GM21423 (cell line): ENCODE measurements around the gene SDK2.

Experiments used
- ATAC-seq: cut with Tn5 transposase; IDR thresholded peaks from one replicate; pipeline ENCODE4 v1.9.1; 2021; ENCODE audit warnings: mild to moderate bottlenecking, moderate library complexity; ENCODE audit not compliant: unreplicated experiment

Gene SDK2

GRCh38 chr17:73634629-73635028 is 9.6 kb downstream of the SDK2 start:
- ATAC-seq: no peak

- no peak for ATAC-seq
Measured at GRCh38 chr17:73633736-73634135, 10.5 kb downstream of the SDK2 start.

DNA sequence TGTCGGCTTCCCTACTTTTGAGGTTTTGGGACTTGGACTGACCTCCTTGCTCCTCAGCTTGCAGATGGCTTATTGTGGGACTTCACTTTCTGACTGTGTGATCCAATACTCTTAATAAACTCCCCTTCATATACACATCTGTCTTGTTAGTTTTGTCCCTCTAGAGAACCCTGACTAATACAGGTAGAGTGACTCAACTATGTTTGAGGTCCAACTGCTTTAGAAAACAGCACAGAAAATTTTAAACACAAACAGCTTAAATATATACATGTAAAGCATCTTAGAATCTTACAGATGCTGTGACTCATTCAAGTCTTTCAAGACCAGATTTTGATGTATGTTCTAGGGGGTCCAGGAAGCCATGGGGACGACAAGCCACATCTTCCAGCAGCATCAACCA is 11.7 kb downstream of the SDK2 start:
- no peak for ATAC-seq

GRCh38 chr17:73630965-73631595 is 13.2 kb downstream of the SDK2 start:
- no peak for ATAC-seq

- ATAC-seq: no peak
Measured at GRCh38 chr17:73630531-73630930, 13.7 kb downstream of the SDK2 start.

- no peak for ATAC-seq
Measured at GRCh38 chr17:73628642-73629552, 15.3 kb downstream of the SDK2 start.

- no peak for ATAC-seq
Measured at GRCh38 chr17:73625991-73626673, 18.1 kb downstream of the SDK2 start.

GRCh38 chr17:73625006-73625405 is 19.2 kb downstream of the SDK2 start:
- ATAC-seq: no peak

GRCh38 chr17:73624496-73624988 is 19.7 kb downstream of the SDK2 start:
- no peak for ATAC-seq

DNA sequence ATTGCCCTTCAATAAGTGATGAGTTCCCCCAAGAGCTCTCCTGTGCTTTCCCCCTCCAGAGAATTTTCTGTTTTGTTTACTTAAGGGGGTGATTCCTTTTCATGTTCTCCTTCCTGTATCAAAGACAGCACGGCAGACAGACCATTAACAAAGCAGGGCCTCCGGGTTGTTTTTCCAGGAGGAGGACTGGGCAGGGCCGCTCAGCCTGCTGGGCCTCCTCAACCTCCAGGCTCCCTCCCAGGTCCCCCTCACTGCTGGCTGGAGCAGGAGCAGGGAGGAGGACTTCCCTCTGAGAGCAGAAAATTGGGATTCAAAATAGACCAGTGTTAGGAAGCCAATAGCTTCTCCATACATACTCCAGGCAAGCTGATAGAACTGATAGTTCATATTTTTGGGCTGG is 20.4 kb downstream of the SDK2 start:
- no peak for ATAC-seq

DNA sequence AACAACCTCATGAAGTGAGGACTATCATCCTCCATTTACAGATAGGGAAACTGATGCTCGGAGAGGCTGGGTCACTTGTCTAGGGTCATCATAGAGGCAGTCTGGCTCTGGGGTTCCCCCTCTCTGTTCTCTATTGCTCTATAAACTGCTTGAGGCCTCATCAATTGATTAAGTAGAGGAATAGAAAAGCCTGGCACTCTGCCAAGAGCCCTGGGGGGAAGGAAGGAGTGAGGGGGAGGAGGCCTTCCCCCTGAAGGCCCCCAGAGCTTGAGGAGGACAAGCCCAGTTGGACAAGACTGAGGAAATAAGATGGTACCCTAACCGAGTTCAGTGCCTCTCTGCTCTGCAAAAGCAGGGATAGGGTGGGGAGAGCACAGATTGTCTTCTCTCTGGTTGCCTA is 21.0 kb downstream of the SDK2 start:
- no peak for ATAC-seq

- ATAC-seq: no peak
Measured at GRCh38 chr17:73622381-73622780, 21.9 kb downstream of the SDK2 start.

GRCh38 chr17:73621685-73622084 is 22.6 kb downstream of the SDK2 start:
- ATAC-seq: no peak

- no peak for ATAC-seq
Measured at GRCh38 chr17:73620414-73620813, 23.8 kb downstream of the SDK2 start.

DNA sequence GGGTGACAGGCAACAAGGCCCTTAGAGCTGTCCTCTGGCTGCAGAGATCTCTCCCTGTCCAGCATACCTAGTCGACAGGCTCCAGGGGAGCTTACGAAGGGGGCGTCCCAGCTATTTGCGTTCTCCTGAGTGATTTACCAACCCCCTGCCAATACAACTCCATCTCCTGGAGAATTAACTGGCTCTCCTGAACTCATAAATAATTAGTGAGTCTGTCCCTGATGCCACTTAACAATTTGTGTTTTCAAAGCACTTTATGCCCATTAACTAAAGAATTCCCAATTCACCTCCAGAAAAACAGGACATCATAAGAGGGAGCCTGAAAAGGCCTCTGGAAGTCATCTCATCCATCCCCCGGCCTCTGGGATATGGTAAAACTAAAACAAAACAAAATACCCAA is 26.7 kb downstream of the SDK2 start:
- ATAC-seq: no peak

DNA sequence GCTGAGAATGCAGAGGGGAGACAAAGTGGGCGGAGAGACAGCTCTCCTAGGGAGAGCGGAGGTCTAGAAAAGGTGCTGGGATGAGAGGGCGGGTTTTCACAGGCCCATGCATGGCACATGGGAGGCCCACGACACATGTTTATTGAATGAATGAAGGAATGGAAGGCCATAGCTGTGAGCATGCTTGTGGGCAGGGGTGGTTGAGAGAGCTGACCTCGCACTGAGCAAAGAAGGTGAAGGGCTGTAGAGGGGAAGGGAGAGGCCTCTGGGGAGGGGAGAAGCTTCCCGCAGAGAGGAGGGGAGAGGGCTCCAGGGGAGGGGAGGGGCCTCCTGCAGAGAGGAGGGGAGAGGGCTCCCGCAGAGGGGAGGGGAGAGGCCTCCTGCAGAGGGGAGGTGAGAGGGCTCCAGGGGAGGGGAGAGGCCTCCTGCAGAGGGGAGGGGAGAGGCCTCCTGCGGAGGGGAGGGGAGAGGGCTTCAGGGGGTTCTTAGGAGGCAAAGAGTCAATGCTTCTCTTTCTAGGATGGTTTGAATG is 27.3 kb downstream of the SDK2 start:
- ATAC-seq: no peak

- no peak for ATAC-seq
Measured at GRCh38 chr17:73616120-73616872, 27.9 kb downstream of the SDK2 start.

- ATAC-seq: no peak
Measured at GRCh38 chr17:73614256-73614655, 30.0 kb downstream of the SDK2 start.

DNA sequence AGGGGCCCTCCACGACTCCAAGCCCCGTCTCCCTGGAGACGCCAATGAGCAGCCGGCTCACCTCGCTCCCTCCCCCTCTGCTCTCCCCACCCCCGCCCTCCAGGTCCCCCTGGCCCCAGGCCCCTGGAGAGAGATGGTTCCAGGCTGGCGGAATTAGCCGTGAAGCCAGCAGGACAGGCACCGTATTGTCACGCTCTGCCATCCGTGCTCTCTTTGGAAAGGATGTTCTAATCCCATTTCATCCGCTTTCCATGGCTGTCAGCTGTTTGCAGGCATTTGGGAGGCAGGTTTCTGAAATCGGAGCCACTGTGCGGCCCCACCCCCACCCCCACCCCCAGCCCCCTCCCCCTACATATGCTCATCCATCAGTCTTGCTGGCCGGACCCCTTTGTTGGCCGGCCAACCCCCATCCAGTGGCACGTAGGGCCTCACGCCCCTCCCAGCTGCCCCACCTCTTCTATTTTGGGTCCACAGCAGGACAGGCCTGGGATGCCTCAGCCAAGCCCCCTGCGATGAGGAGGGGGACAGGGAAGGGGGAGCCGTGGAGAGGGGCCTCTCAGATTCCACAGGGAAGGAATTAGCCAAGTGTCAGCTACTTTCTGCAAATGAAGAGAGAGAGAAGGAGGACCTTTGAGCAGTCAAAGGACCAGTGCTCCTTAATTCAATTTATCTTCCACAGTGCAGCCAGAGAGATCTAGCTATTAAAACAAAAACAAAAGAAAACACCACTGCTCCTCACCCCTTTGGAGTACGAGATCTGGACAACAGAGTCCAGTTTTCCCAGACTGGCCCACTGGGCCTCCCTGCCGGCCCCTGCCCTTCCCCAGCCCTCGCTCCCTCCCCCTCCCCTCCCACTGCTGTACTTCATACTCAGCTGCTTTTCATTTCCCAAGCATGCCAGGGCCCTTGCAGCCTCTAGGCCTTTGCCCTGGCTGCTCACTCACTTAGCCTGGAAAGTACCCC is 30.7 kb downstream of the SDK2 start:
- ATAC-seq: no peak
